IMR-90 (cell line): Measurements from ENCODE around the gene SEZ6L2. TPM values are rescaled to one million over a fixed set of nuclear protein-coding genes. Genes with fewer than 3 reads are reported as not detected.
"Not testable (repeated sequence)": the region's sequence is repeated elsewhere in the genome, so short reads cannot be mapped to it uniquely, and the experiment has no call there.

Experiments used
- ATAC-seq: fragments of 200-7000 bp; cut with Tn5 transposase; 2 replicates; pipeline ENCODE4 v1.9.1; 2020; ENCODE audit warnings: low read depth, mild to moderate bottlenecking, moderate library complexity
- BruUV-seq: library from RNA; stranded (reverse); fragments of 400-500 nt; replicated peaks from 2 replicates; lab custom pipeline; 2021; lab: Mats Ljungman, UMichigan
- CTCF ChIA-PET: fragments of 300-600 bp; formaldehyde crosslinking; extraction: SDS; loops from one replicate; lab custom pipeline; 2021; ENCODE audit warnings: antibody characterized with exemption; lab: Yijun Ruan, JAX
- POLR2A ChIA-PET: fragments of 300-600 bp; sonication (Branson Sonifier 250); formaldehyde crosslinking; loops from one replicate; lab custom pipeline; 2022; ENCODE audit warnings: antibody characterized with exemption; ENCODE audit not compliant: unreplicated experiment; lab: Charles Lee
- DNase-seq: peaks from one replicate; pipeline ENCODE4 v3.0.0; 2013
- H2AFZ ChIP-seq: replicated peaks from 2 replicates; pipeline ENCODE3; 2013; ENCODE audit warnings: low read length, mild to moderate bottlenecking; ENCODE audit not compliant: poor library complexity
- H2AK5ac ChIP-seq: 2 replicates; pipeline ENCODE4 v1.6.1; 2013; ENCODE audit warnings: low read depth, low read length, inconsistent platforms
- H2AK9ac ChIP-seq: replicated peaks from 2 replicates; pipeline ENCODE3; 2013; ENCODE audit warnings: mild to moderate bottlenecking, low read depth, low read length, moderate library complexity; ENCODE audit not compliant: poor library complexity
- H2BK120ac ChIP-seq: 2 replicates; pipeline ENCODE4 v1.6.1; 2013; ENCODE audit warnings: low read depth, low read length, inconsistent platforms
- H2BK15ac ChIP-seq: 3 replicates; pipeline ENCODE4 v1.6.1; 2013; ENCODE audit warnings: low read depth, low read length, inconsistent platforms
- H2BK20ac ChIP-seq: 2 replicates; pipeline ENCODE4 v1.6.1; 2013; ENCODE audit warnings: low read depth, mild to moderate bottlenecking, inconsistent platforms, low read length, moderate library complexity
- H2BK5ac ChIP-seq: 2 replicates; pipeline ENCODE4 v1.6.1; 2013; ENCODE audit warnings: mild to moderate bottlenecking, low read depth, low read length, inconsistent platforms; ENCODE audit not compliant: poor library complexity, severe bottlenecking
- H3K14ac ChIP-seq: replicated peaks from 2 replicates; pipeline ENCODE4 v1.6.1; 2013; ENCODE audit warnings: low read depth, low read length, inconsistent platforms
- H3K18ac ChIP-seq: 2 replicates; pipeline ENCODE4 v1.6.1; 2013; ENCODE audit warnings: low read depth, low read length, control low read depth
- H3K23ac ChIP-seq: 2 replicates; pipeline ENCODE4 v1.6.1; 2013; ENCODE audit warnings: low read depth, low read length, inconsistent platforms
- H3K27ac ChIP-seq: 2 replicates; pipeline ENCODE4 v1.5.1; 2013; ENCODE audit warnings: mild to moderate bottlenecking, control low read depth, low read length; ENCODE audit not compliant: insufficient read depth
- H3K27me3 ChIP-seq: 2 replicates; pipeline ENCODE4 v1.6.1; 2013; ENCODE audit warnings: low read length; ENCODE audit not compliant: control insufficient read depth, insufficient read depth
- H3K36me3 ChIP-seq: 2 replicates; pipeline ENCODE4 v1.6.1; 2013; ENCODE audit warnings: low read length, mixed read lengths; ENCODE audit not compliant: control insufficient read depth, insufficient read depth
- H3K4ac ChIP-seq: 2 replicates; pipeline ENCODE4 v1.6.1; 2013; ENCODE audit warnings: low read depth, low read length, inconsistent platforms
- H3K4me1 ChIP-seq: 2 replicates; pipeline ENCODE4 v1.6.1; 2013; ENCODE audit warnings: low read length, mixed read lengths; ENCODE audit not compliant: control insufficient read depth, insufficient read depth
- H3K4me2 ChIP-seq: 2 replicates; pipeline ENCODE4 v1.6.1; 2013; ENCODE audit warnings: low read depth, mild to moderate bottlenecking, control low read depth, low read length, moderate library complexity
- H3K4me3 ChIP-seq: 2 replicates; pipeline ENCODE4 v1.5.1; 2013; ENCODE audit warnings: low read depth, mild to moderate bottlenecking, control low read depth, low read length, moderate library complexity; ENCODE audit not compliant: insufficient read depth
- H3K56ac ChIP-seq: 2 replicates; pipeline ENCODE4 v1.6.1; 2013; ENCODE audit warnings: low read length, inconsistent platforms; ENCODE audit not compliant: insufficient read depth; ENCODE audit errors: extremely low read depth
- H3K79me1 ChIP-seq, 2 experiments: 2 replicates each; pipeline ENCODE4 v1.6.1; 2013; ENCODE audit warnings: low read length in 2 of 2, inconsistent platforms in 1 of 2, low read depth in 1 of 2
- H3K9ac ChIP-seq: 2 replicates; pipeline ENCODE4 v1.6.1; 2013; ENCODE audit warnings: low read depth, low read length, control low read depth
- H3K9me1 ChIP-seq: 2 replicates; pipeline ENCODE4 v1.6.1; 2013; ENCODE audit warnings: low read length, inconsistent platforms; ENCODE audit not compliant: insufficient read depth
- H3K9me3 ChIP-seq: 2 replicates; pipeline ENCODE4 v1.6.1; 2013; ENCODE audit warnings: low read length; ENCODE audit not compliant: control insufficient read depth, insufficient read depth
- H4K20me1 ChIP-seq: 2 replicates; pipeline ENCODE4 v1.6.1; 2013; ENCODE audit warnings: low read length, inconsistent platforms; ENCODE audit not compliant: insufficient read depth
- H4K5ac ChIP-seq: 2 replicates; pipeline ENCODE4 v1.6.1; 2013; ENCODE audit warnings: mild to moderate bottlenecking, low read depth, low read length, control low read depth
- H4K8ac ChIP-seq, 2 experiments: 2 replicates each; pipeline ENCODE4 v1.6.1; 2013; ENCODE audit warnings: low read depth in 2 of 2, low read length in 2 of 2, control low read depth in 1 of 2, inconsistent platforms in 1 of 2
- H4K91ac ChIP-seq: 2 replicates; pipeline ENCODE4 v1.6.1; 2013; ENCODE audit warnings: low read depth, low read length, inconsistent platforms; ENCODE audit not compliant: insufficient read depth
- WGBS, 2 experiments: methylation state at CpG; one replicate each; pipeline versions ENCODE4 v1.1.5 to v1.1.7; 2013; ENCODE audit warnings: missing lambda C conversion rate in 2 of 2; ENCODE audit not compliant: insufficient read length in 1 of 2; ENCODE audit errors: extremely low coverage in 2 of 2; 5-methylcytosine and 5-hydroxymethylcytosine counted together
- dilution Hi-C: fragments of 300-500 bp; cut with HindIII; formaldehyde crosslinking; loops from one replicate; pipeline ENCODE4 v1.14.3; 2018; ENCODE audit warnings: low sequenced_read_pairs; ENCODE audit not compliant: unreplicated experiment
- in situ Hi-C: fragments of 300-500 bp; cut with MboI; formaldehyde crosslinking; loops from 3 replicates; pipeline ENCODE4 v1.14.3; 2019; ENCODE audit warnings: low sequenced_read_pairs, inconsistent platforms, mixed read lengths
- intact Hi-C: fragments of 100-400 bp; cut with micrococcal nuclease; formaldehyde crosslinking; loops from 2 replicates; pipeline ENCODE4 v1.10.0; 2022
- polyA plus RNA-seq, 3 experiments: library from polyadenylated mRNA; depleted of rRNA; stranded (reverse); fragments of >200 nt; gene quantifications; 2 replicates each; pipeline ENCODE4 v1.2.3, GENCODE V29; 2012; ENCODE audit warnings: low replicate concordance in 1 of 3
- total RNA-seq: library from RNA; depleted of rRNA; stranded (reverse); fragments of >200 nt; gene quantifications from 2 replicates; pipeline ENCODE4 v1.2.3, GENCODE V29; 2012

SEZ6L2 gene
- total and polyA plus RNA-seq, 2 of the 4 experiments (the other 2 are of a cell fraction), result 0.72 to 10.5 TPM

- H4K91ac ChIP-seq, H4K5ac ChIP-seq, H3K27me3 ChIP-seq, intact Hi-C loops, H4K20me1 ChIP-seq, H3K4me1 ChIP-seq, dilution Hi-C loops, ATAC-seq, H2AK9ac ChIP-seq, H3K4ac ChIP-seq, H3K9me3 ChIP-seq, H3K27ac ChIP-seq, H3K18ac ChIP-seq, in situ Hi-C loops, H2BK15ac ChIP-seq, H2AK5ac ChIP-seq, POLR2A ChIA-PET, H3K23ac ChIP-seq, DNase-seq, H3K9ac ChIP-seq, H3K56ac ChIP-seq, H4K8ac ChIP-seq, H3K4me2 ChIP-seq, H3K36me3 ChIP-seq, H3K4me3 ChIP-seq, CTCF ChIA-PET, BruUV-seq, H2BK120ac ChIP-seq, H2BK20ac ChIP-seq, H2BK5ac ChIP-seq, H2AFZ ChIP-seq, H3K14ac ChIP-seq: not testable (repeated sequence)
- WGBS, 2 experiments, result no CpG with 5 or more reads among the region's 2 CpGs
- Histone ChIP-seq H3K9me1 (peaks cover 11% of the 10 kb centered on the region; the same call in 1 of the 2 replicates), H3K79me1 (peaks cover 9 to 15% of the 10 kb centered on the region in 2 experiments; a peak in 3 of 4 replicates)
Observed at GRCh38 chr16:29931750-29932149, 32.4 kb upstream of the SEZ6L2 start.
